Parathyroid adenoma (tissue), 2 donors: ENCODE results near the gene TNFRSF8.

Source experiments
- H2AFZ ChIP-seq: fragments of 300-600 bp; sonication (generic); one replicate; pipeline ENCODE4 v1.7.0; 2017; ENCODE audit warnings: antibody characterized with exemption, mild to moderate bottlenecking
- H3K27ac ChIP-seq: fragments of 300-600 bp; sonication (generic); one replicate; pipeline ENCODE4 v1.7.0; 2017
- H3K27me3 ChIP-seq: fragments of 300-600 bp; sonication (generic); one replicate; pipeline ENCODE4 v1.7.0; 2017; ENCODE audit warnings: low read length; ENCODE audit not compliant: control insufficient read depth, insufficient read depth
- H3K36me3 ChIP-seq: fragments of 300-600 bp; sonication (generic); one replicate; pipeline ENCODE4 v1.7.0; 2017; ENCODE audit warnings: low read length; ENCODE audit not compliant: control insufficient read depth, insufficient read depth
- H3K4me1 ChIP-seq: fragments of 300-600 bp; sonication (generic); one replicate; pipeline ENCODE4 v1.7.0; 2017; ENCODE audit warnings: control low read depth
- H3K4me2 ChIP-seq: fragments of 300-600 bp; sonication (generic); one replicate; pipeline ENCODE4 v1.7.0; 2017; ENCODE audit warnings: low read length
- H3K4me3 ChIP-seq: fragments of 300-600 bp; sonication (generic); one replicate; pipeline ENCODE4 v1.7.0; 2017; ENCODE audit warnings: low read depth, low read length
- H3K79me2 ChIP-seq: fragments of 300-600 bp; sonication (generic); one replicate; pipeline ENCODE4 v1.7.0; 2017; ENCODE audit warnings: control low read depth
- H3K9ac ChIP-seq: fragments of 300-600 bp; sonication (generic); one replicate; pipeline ENCODE4 v1.7.0; 2017; ENCODE audit warnings: mild to moderate bottlenecking
- H3K9me3 ChIP-seq: fragments of 300-600 bp; sonication (generic); one replicate; pipeline ENCODE4 v1.7.0; 2017; ENCODE audit warnings: low read length; ENCODE audit not compliant: control insufficient read depth
- CTCF ChIP-seq: fragments of 300-600 bp; sonication (generic); IDR thresholded peaks from one replicate; pipeline ENCODE4 v1.7.0; 2017; ENCODE audit warnings: antibody characterized with exemption, mild to moderate bottlenecking
- donor health status: primary hyperparathyroidism.

TNFRSF8 gene

DNA sequence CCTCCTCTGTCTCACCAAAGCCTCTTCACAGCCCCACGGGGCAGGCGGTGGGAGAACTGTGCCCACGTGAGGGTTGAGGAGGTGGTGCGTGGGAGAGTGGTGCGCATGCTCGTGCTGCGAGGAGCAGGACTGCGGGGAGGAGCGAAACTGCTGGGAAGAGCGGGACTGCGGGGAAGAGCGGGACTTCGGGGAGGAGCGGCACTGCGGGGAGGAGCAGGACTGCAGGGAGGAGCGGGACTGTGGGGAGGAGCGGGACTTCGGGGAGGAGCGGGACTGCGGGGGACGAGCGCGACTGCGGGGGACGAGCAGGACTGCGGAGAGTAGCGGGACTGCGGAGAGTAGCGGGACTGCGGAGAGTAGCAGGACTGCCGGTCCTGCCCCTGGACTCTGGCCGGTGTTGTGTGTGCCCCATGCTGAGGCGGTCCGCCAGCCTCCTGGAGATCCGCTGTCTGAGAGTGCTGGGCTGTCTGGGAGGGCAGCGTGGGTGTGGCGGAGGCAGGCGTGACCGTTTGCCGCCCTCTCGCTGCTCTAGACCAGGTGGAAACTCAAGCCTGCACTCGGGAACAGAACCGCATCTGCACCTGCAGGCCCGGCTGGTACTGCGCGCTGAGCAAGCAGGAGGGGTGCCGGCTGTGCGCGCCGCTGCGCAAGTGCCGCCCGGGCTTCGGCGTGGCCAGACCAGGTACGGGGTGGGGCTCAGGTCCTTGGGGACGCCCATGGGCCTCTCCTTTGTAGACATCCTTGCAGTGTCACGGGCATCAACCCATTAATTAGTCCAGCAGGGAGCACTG, 128.3 kb downstream of the TNFRSF8 start:
- no peak overlapping the region for H2AFZ ChIP-seq
- H3K36me3 ChIP-seq = no peaks in the 10 kb centered on the region
- no peaks in the 10 kb centered on the region for H3K27me3 ChIP-seq
- H3K27ac ChIP-seq = no peak overlapping the region
- H3K9ac ChIP-seq = no peak overlapping the region
- no peak overlapping the region for H3K4me3 ChIP-seq
- no peak overlapping the region for H3K4me2 ChIP-seq
- no peaks in the 10 kb centered on the region for H3K9me3 ChIP-seq
- no peaks in the 10 kb centered on the region for H3K4me1 ChIP-seq
- no peaks in the 10 kb centered on the region for H3K79me2 ChIP-seq
- TF ChIP-seq CTCF = no peak
